Gastrocnemius medialis (tissue), 4 donors: Measurements from ENCODE around the gene MYBPC3.

Experiments used
- POLR2A ChIP-seq, 2 donors: fragments of 450-650 bp; IDR thresholded peaks; one replicate each; pipeline ENCODE4 v1.6.1; 2017; ENCODE audit warnings: antibody characterized with exemption in 2 of 2, mild to moderate bottlenecking in 2 of 2, moderate library complexity in 2 of 2
- TF ChIP-seq, protein P1 (sequence below), 5 experiments: fragments of 450-650 bp in 3 of 5; fragments of 200-600 bp in 2 of 5; sonication (generic) in 2 of 5; IDR thresholded peaks in 4 of 5; conservative IDR thresholded peaks in 1 of 5; 1 replicate in 4 of 5; 2 replicates in 1 of 5; pipeline ENCODE4 v1.5.1; 2016 to 2019; ENCODE audit warnings: antibody characterized with exemption in 5 of 5, mild to moderate bottlenecking in 3 of 5, moderate library complexity in 3 of 5

DNA sequence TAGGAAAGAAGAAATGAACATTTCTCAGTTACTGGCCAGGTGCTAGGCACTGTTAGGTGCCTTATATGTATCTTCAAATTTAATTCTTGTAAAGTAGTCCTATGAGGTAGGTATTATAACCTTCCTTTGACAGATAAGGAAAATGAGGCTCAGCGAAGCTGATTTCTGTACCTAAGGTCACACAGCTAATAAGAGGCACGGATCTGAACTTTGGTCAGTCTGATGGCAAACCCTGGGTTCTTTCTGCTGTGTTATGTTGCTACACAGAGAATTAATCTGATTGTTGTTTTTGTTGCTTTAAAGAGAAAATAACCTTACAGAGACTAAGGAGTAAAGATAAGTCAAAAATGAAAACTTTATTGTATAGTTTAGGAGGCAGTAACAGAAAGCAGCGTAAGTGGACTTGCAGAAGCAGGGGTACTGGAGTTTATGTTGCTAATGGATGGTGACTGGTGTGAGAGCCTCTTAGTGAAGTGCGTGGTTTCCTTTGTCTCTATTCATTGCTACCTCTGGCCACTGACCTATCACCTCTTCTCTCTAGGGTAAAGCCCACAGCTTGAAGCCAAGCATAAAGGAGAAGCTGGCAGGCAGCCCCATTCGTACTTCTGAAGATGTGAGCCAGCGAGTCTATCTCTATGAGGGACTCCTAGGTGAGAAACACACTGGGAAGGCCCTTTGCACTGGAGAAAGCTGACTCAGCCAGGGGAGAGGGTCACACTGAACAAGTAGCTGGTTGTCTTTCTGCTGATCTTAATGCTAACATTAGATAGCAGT lies 44.3 kb downstream of the MYBPC3 start:
- TF ChIP-seq, protein P1, sequence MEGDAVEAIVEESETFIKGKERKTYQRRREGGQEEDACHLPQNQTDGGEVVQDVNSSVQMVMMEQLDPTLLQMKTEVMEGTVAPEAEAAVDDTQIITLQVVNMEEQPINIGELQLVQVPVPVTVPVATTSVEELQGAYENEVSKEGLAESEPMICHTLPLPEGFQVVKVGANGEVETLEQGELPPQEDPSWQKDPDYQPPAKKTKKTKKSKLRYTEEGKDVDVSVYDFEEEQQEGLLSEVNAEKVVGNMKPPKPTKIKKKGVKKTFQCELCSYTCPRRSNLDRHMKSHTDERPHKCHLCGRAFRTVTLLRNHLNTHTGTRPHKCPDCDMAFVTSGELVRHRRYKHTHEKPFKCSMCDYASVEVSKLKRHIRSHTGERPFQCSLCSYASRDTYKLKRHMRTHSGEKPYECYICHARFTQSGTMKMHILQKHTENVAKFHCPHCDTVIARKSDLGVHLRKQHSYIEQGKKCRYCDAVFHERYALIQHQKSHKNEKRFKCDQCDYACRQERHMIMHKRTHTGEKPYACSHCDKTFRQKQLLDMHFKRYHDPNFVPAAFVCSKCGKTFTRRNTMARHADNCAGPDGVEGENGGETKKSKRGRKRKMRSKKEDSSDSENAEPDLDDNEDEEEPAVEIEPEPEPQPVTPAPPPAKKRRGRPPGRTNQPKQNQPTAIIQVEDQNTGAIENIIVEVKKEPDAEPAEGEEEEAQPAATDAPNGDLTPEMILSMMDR (IDR thresholded peaks at IDR 0.05 in 4 of 5, conservative IDR thresholded peaks at IDR 0.05 in 1 of 5): no peak
- TF ChIP-seq POLR2A (IDR thresholded peaks at IDR 0.05): no peak
